Transverse colon (tissue), 4 donors: ENCODE data around the gene HEBP1. TPM values are rescaled to one million over a fixed set of nuclear protein-coding genes. Genes with fewer than 3 reads are reported as not detected.

Experiments
- DNase-seq: peaks from one replicate; pipeline ENCODE4 v3.0.0-alpha.2; 2019
- H3K27ac ChIP-seq, 4 donors: fragments of 200-600 bp; sonication (generic); 2 replicates each; pipeline ENCODE4 v1.5.1; 2016 to 2018; ENCODE audit warnings: inconsistent platforms in 4 of 4
- H3K27me3 ChIP-seq: fragments of 200-600 bp; sonication (generic); 2 replicates; pipeline ENCODE4 v1.5.1; 2017; ENCODE audit warnings: inconsistent platforms
- H3K36me3 ChIP-seq, 4 donors: fragments of 200-600 bp; sonication (generic); 2 replicates each; pipeline ENCODE4 v1.5.1; 2017 to 2019; ENCODE audit warnings: inconsistent platforms in 4 of 4
- H3K4me1 ChIP-seq, 4 donors: fragments of 200-600 bp; sonication (generic); 2 replicates each; pipeline ENCODE4 v1.5.1; 2017 to 2020; ENCODE audit warnings: inconsistent platforms in 4 of 4
- H3K4me3 ChIP-seq, 4 donors: fragments of 200-600 bp; sonication (generic); 1 replicate in 1 of 4; 2 replicates in 3 of 4; pipeline versions ENCODE4 v1.5.1 to v1.6.1; 2017 to 2019; ENCODE audit warnings: inconsistent platforms in 4 of 4
- H3K9me3 ChIP-seq, 2 donors: fragments of 200-600 bp; sonication (generic); 2 replicates each; pipeline ENCODE4 v1.5.1; 2017 to 2019; ENCODE audit warnings: inconsistent platforms in 2 of 2
- CTCF ChIP-seq, 5 experiments: fragments of 200-600 bp in 3 of 5; fragments of 450-650 bp in 2 of 5; sonication (generic) in 3 of 5; IDR thresholded peaks; 1 replicate in 2 of 5; 2 replicates in 3 of 5; pipeline ENCODE4 v1.5.1; 2016 to 2017; ENCODE audit warnings: antibody characterized with exemption in 5 of 5, inconsistent platforms in 3 of 5, mild to moderate bottlenecking in 2 of 5, moderate library complexity in 1 of 5
- EP300 ChIP-seq: sonication (generic); formaldehyde crosslinking; IDR thresholded peaks from one replicate; pipeline ENCODE4 v1.6.1; 2017; ENCODE audit warnings: antibody characterized with exemption, low read depth
- POLR2A ChIP-seq: fragments of 450-650 bp; IDR thresholded peaks from one replicate; pipeline ENCODE4 v1.6.1; 2016; ENCODE audit warnings: antibody characterized with exemption, mild to moderate bottlenecking, moderate library complexity
- POLR2AphosphoS5 ChIP-seq, 3 donors: sonication (generic); formaldehyde crosslinking; IDR thresholded peaks; one replicate each; pipeline ENCODE4 v1.6.1; 2016; ENCODE audit warnings: antibody characterized with exemption in 3 of 3
- WGBS, 2 donors: methylation state at CpG; one replicate each; pipeline ENCODE4 v1.1.5; 2018; ENCODE audit warnings: low coverage in 1 of 2; 5-methylcytosine and 5-hydroxymethylcytosine counted together
- in situ Hi-C, 4 donors: fragments of 200-750 bp; cut with MboI; loops; one replicate each; pipeline versions ENCODE4 v1.15.0 to v1.15.1; 2017; ENCODE audit warnings: low sequenced_read_pairs in 3 of 4, low pct_ligation_motif_present in 1 of 4, low pct_unique_long_range_greater_than_20kb in 1 of 4
- intact Hi-C: fragments of 100-400 bp; cut with DNase I; formaldehyde crosslinking; loops from one replicate; pipeline ENCODE4 v1.15.1; 2023; ENCODE audit warnings: low total_unique reads
- total RNA-seq, 4 donors: library from RNA; depleted of rRNA; stranded (reverse); fragments of >200 nt; gene quantifications; one replicate each; pipeline ENCODE4 v1.1.0, GENCODE V29; 2016

HEBP1 gene
- total RNA-seq, 4 donors from 2014 or later, result 10.3 to 74.4 (median 37.4) TPM

- intact Hi-C loops (no loop called here), in situ Hi-C loops (loop anchor here in 1 of 4 donors (10.0 kb wide), 1 partner anchor 94 kb away; no protein-coding TSS in a partner anchor)
- peak; percentile 46 for DNase-seq
- Histone ChIP-seq H3K4me3 (peak overlapping the region; percentile 37 to 67 (median 54)), H3K36me3 (no peaks in the 10 kb centered on the region), H3K9me3 (no peaks in the 10 kb centered on the region), H3K27me3 (no peaks in the 10 kb centered on the region), H3K27ac (peak overlapping the region; percentile 90 to 95 (median 94)), H3K4me1 (peaks cover 0 to 36% (median 21%) of the 10 kb centered on the region in 4 donors)
- WGBS, 2 donors, result 0% methylated on average over 3 to 47 of the region's 82 CpGs
- TF ChIP-seq POLR2AphosphoS5 (IDR thresholded peaks at IDR 0.05) (no peak), EP300 (no peak), CTCF (IDR thresholded peaks at IDR 0.05) (peak in 4 of 5 experiments; percentile 15 to 40 (median 34)), POLR2A (no peak)
Observed at GRCh38 chr12:13000925-13001774, 1.1 kb upstream of the HEBP1 start.

DNA sequence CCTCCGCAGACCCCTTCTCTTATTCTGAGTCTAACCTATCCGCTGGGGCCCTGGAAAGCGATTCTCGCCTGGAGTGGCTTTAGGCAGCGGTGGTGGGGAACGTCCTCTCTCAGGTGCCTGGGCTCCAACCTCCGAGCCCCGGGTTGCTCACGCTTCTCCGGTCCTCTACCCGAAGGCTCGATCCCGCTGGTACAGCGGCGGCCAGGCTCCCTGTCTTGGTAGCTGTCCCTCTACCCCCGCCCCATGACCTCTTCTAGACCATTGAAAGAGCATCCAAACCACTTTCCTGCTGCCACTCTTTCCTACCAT lies 505 bp upstream of the HEBP1 start:
- intact Hi-C loops (no loop called here), in situ Hi-C loops (loop anchor here in 1 of 4 donors (10.0 kb wide), 1 partner anchor 94 kb away; no protein-coding TSS in a partner anchor)
- Histone ChIP-seq H3K27ac (peak overlapping the region; percentile 90 to 95 (median 94)), H3K4me3 (peak overlapping the region; percentile 37 to 67 (median 54)), H3K27me3 (no peaks in the 10 kb centered on the region), H3K4me1 (peaks cover 0 to 36% (median 21%) of the 10 kb centered on the region in 4 donors), H3K9me3 (no peaks in the 10 kb centered on the region), H3K36me3 (no peaks in the 10 kb centered on the region)
- 0% methylated on average over 15 of the region's 16 CpGs; no CpG with 5 or more reads in 1 of the 2 donors for WGBS, 2 donors
- DNase-seq, result no peak
- no peak for TF ChIP-seq POLR2A
- TF ChIP-seq CTCF (IDR thresholded peaks at IDR 0.05), result no peak
- TF ChIP-seq POLR2AphosphoS5 (IDR thresholded peaks at IDR 0.05), result no peak
- TF ChIP-seq EP300, result no peak

DNA sequence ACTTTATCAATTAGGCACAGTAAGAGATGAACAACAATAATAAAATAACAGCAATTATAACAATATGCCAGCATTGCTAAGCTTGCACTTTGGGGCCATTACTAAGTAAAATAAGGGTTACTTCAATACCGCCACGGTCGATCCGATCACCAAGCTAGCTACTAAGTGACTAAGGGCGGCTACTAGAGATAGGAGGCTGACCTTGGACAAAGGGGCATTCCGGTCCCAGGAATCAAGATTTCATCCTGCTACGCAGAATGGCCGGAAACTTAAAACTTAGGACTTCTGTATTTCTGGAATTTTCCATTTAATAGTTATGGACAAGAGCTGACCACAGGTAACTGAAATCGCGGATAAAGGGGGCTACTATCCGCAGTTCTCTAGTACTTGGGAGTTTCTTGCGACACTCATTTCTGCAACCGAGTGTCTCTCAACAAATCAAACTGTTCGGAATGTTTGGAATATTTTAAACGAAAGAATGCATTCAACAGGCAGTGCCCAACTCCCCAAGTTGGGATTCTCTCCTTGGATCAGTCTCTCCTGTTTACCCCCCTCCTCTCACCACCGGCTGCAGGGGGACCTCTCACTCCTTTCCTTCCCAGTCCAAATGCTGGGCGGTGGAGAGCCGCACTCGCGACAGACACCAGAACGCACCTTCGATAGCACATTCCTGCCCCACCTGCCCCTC lies 650 bp downstream of the HEBP1 start:
- in situ Hi-C loops (loop anchor here in 1 of 4 donors (25.0 kb wide), 1 partner anchor 162 kb away; no protein-coding TSS in a partner anchor), intact Hi-C loops (no loop called here)
- no peaks in the 10 kb centered on the region for H3K27me3 ChIP-seq
- H3K36me3 ChIP-seq, result no peaks in the 10 kb centered on the region
- TF ChIP-seq CTCF (IDR thresholded peaks at IDR 0.05) (peak in 1 of 5 experiments; percentile 5), POLR2AphosphoS5 (IDR thresholded peaks at IDR 0.05) (no peak), POLR2A (no peak)
- 32 to 36% methylated on average over 7 to 22 of the region's 22 CpGs for WGBS, 2 donors
- peak overlapping the region; percentile 48 to 78 (median 63) for H3K4me3 ChIP-seq
- peaks cover 0 to 36% (median 21%) of the 10 kb centered on the region in 4 donors for H3K4me1 ChIP-seq
- no peaks in the 10 kb centered on the region for H3K9me3 ChIP-seq
- peak; percentile 49 for DNase-seq
- H3K27ac ChIP-seq, result peak overlapping the region; percentile 90 to 95 (median 94)

- WGBS, 2 donors, result 75 to 94% methylated on average over 2 to 4 of the region's 4 CpGs
- intact Hi-C loops, result no loop called here
- TF ChIP-seq POLR2A, result no peak
- TF ChIP-seq CTCF (IDR thresholded peaks at IDR 0.05), result no peak
- TF ChIP-seq EP300, result no peak
- TF ChIP-seq POLR2AphosphoS5 (IDR thresholded peaks at IDR 0.05), result no peak
- in situ Hi-C loops, result loop anchor here in 1 of 4 donors (25.0 kb wide), 1 partner anchor 161 kb away; no protein-coding TSS in a partner anchor
- Histone ChIP-seq H3K36me3 (no peaks in the 10 kb centered on the region), H3K4me1 (peaks cover 0 to 36% (median 21%) of the 10 kb centered on the region in 4 donors), H3K27ac (no peak overlapping the region), H3K9me3 (no peaks in the 10 kb centered on the region), H3K4me3 (no peak overlapping the region), H3K27me3 (no peaks in the 10 kb centered on the region)
- DNase-seq, result no peak
Observed at GRCh38 chr12:12998248-12998647, 1.8 kb downstream of the HEBP1 start.
